GM18517 (cell line): ENCODE results near the gene NPPA.

ENCODE experiments used
- ATAC-seq: cut with Tn5 transposase; IDR thresholded peaks from one replicate; pipeline ENCODE4 v1.9.1; 2021; ENCODE audit warnings: mild to moderate bottlenecking, moderate library complexity; ENCODE audit not compliant: unreplicated experiment

NPPA gene

GRCh38 chr1:11874624-11875023 lies 27.0 kb upstream of the NPPA start:
- no peak for ATAC-seq

- ATAC-seq: no peak
Observed at GRCh38 chr1:11874258-11874562, 26.6 kb upstream of the NPPA start.

- no peak for ATAC-seq
Observed at GRCh38 chr1:11873395-11874257, 26.0 kb upstream of the NPPA start.

- ATAC-seq: no peak
Observed at GRCh38 chr1:11872545-11872944, 25.0 kb upstream of the NPPA start.

GRCh38 chr1:11869650-11870207 lies 22.1 kb upstream of the NPPA start:
- ATAC-seq: no peak

- no peak for ATAC-seq
Observed at GRCh38 chr1:11869104-11869503, 21.5 kb upstream of the NPPA start.

GRCh38 chr1:11868331-11868980 lies 20.9 kb upstream of the NPPA start:
- no peak for ATAC-seq

- no peak for ATAC-seq
Observed at GRCh38 chr1:11862890-11863289, 15.3 kb upstream of the NPPA start.

- no peak for ATAC-seq
Observed at GRCh38 chr1:11860587-11860986, 13.0 kb upstream of the NPPA start.

GRCh38 chr1:11860083-11860482 lies 12.5 kb upstream of the NPPA start:
- ATAC-seq: no peak

GRCh38 chr1:11858968-11859871 lies 11.6 kb upstream of the NPPA start:
- no peak for ATAC-seq

- ATAC-seq: no peak
Observed at GRCh38 chr1:11858613-11858967, 11.0 kb upstream of the NPPA start, which contains the start of gene NPPB. TSS of gene NPPB (minus strand) at chr1:11858945. CDS start at chr1:11858833, 112 bp downstream.

GRCh38 chr1:11858158-11858557 lies 10.6 kb upstream of the NPPA start:
- ATAC-seq: no peak

- no peak for ATAC-seq
Observed at GRCh38 chr1:11857164-11857851, 9.7 kb upstream of the NPPA start.

- ATAC-seq: no peak
Observed at GRCh38 chr1:11856698-11857097, 9.1 kb upstream of the NPPA start.

GRCh38 chr1:11855430-11855829 lies 7.8 kb upstream of the NPPA start:
- no peak for ATAC-seq

GRCh38 chr1:11854519-11854918 lies 6.9 kb upstream of the NPPA start:
- no peak for ATAC-seq

GRCh38 chr1:11851180-11851579 lies 3.6 kb upstream of the NPPA start:
- no peak for ATAC-seq

- ATAC-seq: no peak
Observed at GRCh38 chr1:11850156-11850555, 2.6 kb upstream of the NPPA start.

- ATAC-seq: no peak
Observed at GRCh38 chr1:11848373-11848700, 754 bp upstream of the NPPA start.
